ENCODE measurements around the gene PDE7B.
"Not testable (repeated sequence)": the region's sequence is repeated elsewhere in the genome, so short reads cannot be mapped to it uniquely, and the experiment has no call there.

Gene PDE7B

GRCh38 chr6:135861189-135861588, 9.7 kb downstream of the PDE7B start:
- H3K4me1 Mint-ChIP-seq, result no peaks in the 10 kb centered on the region
- no peak overlapping the region for H3K27ac Mint-ChIP-seq
- H3K36me3 Mint-ChIP-seq, result peaks cover 4% of the 10 kb centered on the region
- no peak overlapping the region for H3K4me3 Mint-ChIP-seq
- CTCF ChIA-PET, result no interaction called here
- no peaks in the 10 kb centered on the region for H3K27me3 Mint-ChIP-seq
- H3K9me3 Mint-ChIP-seq, result no peaks in the 10 kb centered on the region
- DNase-seq, result no peak

DNA sequence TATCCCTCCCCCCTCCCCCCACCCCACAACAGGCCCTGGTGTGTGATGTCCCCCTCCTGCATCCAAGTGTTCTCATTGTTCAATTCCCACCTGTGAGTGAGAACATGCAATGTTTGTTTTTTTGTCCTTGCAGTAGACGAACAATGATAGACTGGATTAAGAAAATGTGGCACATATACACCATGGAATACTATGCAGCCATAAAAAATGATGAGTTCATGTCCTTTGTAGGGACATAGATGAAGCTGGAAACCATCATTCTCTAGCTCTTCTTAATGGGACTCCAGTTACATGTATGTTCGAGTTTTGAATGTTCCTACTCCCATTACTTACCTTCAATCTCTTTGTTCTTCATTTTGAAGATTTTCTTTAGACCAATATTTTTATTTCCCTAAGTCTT, 13.4 kb downstream of the PDE7B start:
- DNase-seq, H3K4me1 Mint-ChIP-seq, H3K4me3 Mint-ChIP-seq, H3K27me3 Mint-ChIP-seq, H3K9me3 Mint-ChIP-seq, CTCF ChIA-PET, H3K27ac Mint-ChIP-seq, H3K36me3 Mint-ChIP-seq: not testable (repeated sequence)

- Mint-ChIP-seq H3K4me1 (peaks cover 6% of the 10 kb centered on the region), H3K36me3 (peaks cover 7% of the 10 kb centered on the region), H3K9me3 (no peaks in the 10 kb centered on the region), H3K27me3 (no peaks in the 10 kb centered on the region), H3K27ac (no peak overlapping the region), H3K4me3 (no peak overlapping the region)
- CTCF ChIA-PET, result no interaction called here
- DNase-seq, result no peak
Observed at GRCh38 chr6:135866445-135867123, 15.1 kb downstream of the PDE7B start.

- Mint-ChIP-seq H3K9me3 (no peaks in the 10 kb centered on the region), H3K4me1 (peaks cover 6% of the 10 kb centered on the region), H3K4me3 (no peak overlapping the region), H3K27ac (no peak overlapping the region), H3K27me3 (no peaks in the 10 kb centered on the region), H3K36me3 (peaks cover 7% of the 10 kb centered on the region)
- CTCF ChIA-PET, result interaction anchor here (0.6 kb wide), 1 partner anchor 135 kb away, joined by 4 read pairs; no protein-coding TSS in a partner anchor
- no peak for DNase-seq
Observed at GRCh38 chr6:135867332-135867731, 15.8 kb downstream of the PDE7B start.

DNA sequence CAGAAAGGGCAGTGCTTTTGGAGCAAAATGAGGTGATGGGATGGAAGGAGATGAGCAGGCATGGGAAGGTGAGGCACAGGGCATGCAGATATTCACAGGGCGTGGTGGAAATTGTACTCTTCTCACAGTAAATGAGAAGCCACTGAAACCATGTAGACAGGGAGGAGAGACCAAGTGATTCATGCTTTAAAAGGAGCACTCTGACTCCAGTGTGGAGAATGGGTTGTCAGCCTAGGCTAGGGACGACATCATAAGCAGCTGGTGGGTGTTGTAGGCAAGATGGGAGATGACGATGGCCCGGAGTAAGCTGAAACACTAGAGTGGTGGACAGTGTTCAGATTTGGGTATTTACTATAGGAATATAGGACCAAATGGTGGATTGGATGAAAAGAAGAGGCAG, 18.4 kb downstream of the PDE7B start:
- Mint-ChIP-seq H3K27me3 (no peaks in the 10 kb centered on the region), H3K9me3 (no peaks in the 10 kb centered on the region), H3K4me1 (peaks cover 6% of the 10 kb centered on the region), H3K36me3 (peaks cover 7% of the 10 kb centered on the region), H3K27ac (no peak overlapping the region), H3K4me3 (no peak overlapping the region)
- no peak for DNase-seq
- CTCF ChIA-PET, result interaction anchor here (2.9 kb wide), 1 partner anchor 40 kb away, joined by 7 read pairs; no protein-coding TSS in a partner anchor

DNA sequence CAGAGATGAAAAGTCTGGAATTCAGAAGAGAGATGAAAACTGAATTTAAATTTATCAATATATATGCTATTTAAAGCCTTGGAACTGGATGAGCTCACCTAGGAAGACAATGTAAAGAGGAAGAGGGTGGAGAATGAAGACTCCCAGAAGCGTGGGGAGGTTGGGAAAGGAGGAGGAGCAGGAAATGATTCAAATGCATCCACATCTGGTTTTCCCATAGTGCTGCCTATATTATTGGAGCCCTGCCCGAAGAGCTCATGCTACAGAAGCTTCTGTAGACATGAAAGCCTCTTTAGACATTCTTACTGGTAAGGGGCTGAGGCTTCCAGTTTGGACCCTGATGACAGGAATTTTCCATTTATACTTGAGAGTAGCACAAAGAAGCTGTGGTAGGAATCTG, 19.2 kb downstream of the PDE7B start:
- CTCF ChIA-PET, result interaction anchor here (1.1 to 2.9 kb wide), 2 partner anchors 39 to 336 kb away, joined by 3 to 7 read pairs; no protein-coding TSS in a partner anchor
- no peaks in the 10 kb centered on the region for H3K27me3 Mint-ChIP-seq
- no peak overlapping the region for H3K27ac Mint-ChIP-seq
- peaks cover 7% of the 10 kb centered on the region for H3K4me1 Mint-ChIP-seq
- H3K4me3 Mint-ChIP-seq, result no peak overlapping the region
- peaks cover 3% of the 10 kb centered on the region for H3K36me3 Mint-ChIP-seq
- DNase-seq, result no peak
- H3K9me3 Mint-ChIP-seq, result no peaks in the 10 kb centered on the region

DNA sequence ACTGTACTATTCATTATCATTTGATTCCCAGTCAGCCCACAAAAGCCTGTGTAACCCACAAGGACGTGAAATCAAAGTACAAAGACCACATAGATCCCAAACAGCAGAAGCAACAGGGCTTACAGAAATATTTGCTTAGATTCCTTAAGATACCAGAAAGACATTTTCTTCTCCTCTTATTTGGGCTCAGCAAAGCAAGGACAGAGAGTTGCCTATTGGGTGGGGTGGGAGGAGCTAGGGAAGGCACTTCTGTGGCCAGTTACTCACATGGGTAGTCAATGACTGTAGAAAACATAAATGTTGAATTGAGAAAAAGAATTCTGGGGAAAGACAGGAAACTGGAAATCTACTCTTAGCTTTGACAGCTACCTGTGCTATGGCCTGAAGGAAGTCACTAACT, 19.8 kb downstream of the PDE7B start:
- no peaks in the 10 kb centered on the region for H3K27me3 Mint-ChIP-seq
- no peak overlapping the region for H3K27ac Mint-ChIP-seq
- no peaks in the 10 kb centered on the region for H3K9me3 Mint-ChIP-seq
- H3K36me3 Mint-ChIP-seq, result peaks cover 3% of the 10 kb centered on the region
- CTCF ChIA-PET, result interaction anchor here (1.1 to 2.9 kb wide), 2 partner anchors 39 to 337 kb away, joined by 3 to 7 read pairs; no protein-coding TSS in a partner anchor
- no peak for DNase-seq
- H3K4me1 Mint-ChIP-seq, result peaks cover 11% of the 10 kb centered on the region
- H3K4me3 Mint-ChIP-seq, result no peak overlapping the region

DNA sequence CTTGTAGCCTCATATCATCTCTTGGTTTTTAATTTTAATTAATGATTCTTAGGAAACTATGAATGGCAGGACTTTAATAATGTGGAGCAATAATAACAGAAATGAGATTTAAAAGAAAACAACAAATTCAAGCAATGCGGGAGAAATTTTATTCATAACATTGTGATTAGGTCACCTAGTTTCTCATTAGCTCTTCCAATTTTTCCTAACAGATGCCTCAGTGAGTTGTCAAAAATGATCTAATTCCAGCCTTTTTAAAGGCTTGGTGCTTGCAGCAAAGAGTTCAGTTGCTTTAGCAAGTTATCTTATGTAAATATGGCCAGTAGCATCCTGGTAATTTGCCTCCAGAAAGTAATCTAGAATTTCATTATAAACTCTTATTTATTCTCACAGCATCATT, 20.4 kb downstream of the PDE7B start:
- H3K27ac Mint-ChIP-seq, result no peak overlapping the region
- no peaks in the 10 kb centered on the region for H3K9me3 Mint-ChIP-seq
- no peak overlapping the region for H3K4me3 Mint-ChIP-seq
- H3K4me1 Mint-ChIP-seq, result peaks cover 11% of the 10 kb centered on the region
- peaks cover 3% of the 10 kb centered on the region for H3K36me3 Mint-ChIP-seq
- CTCF ChIA-PET, result interaction anchor here (2.9 kb wide), 1 partner anchor 38 kb away, joined by 7 read pairs; no protein-coding TSS in a partner anchor
- DNase-seq, result no peak
- no peaks in the 10 kb centered on the region for H3K27me3 Mint-ChIP-seq

GRCh38 chr6:135875446-135875845, 23.9 kb downstream of the PDE7B start:
- Mint-ChIP-seq H3K27me3 (no peaks in the 10 kb centered on the region), H3K4me3 (no peak overlapping the region), H3K27ac (no peak overlapping the region), H3K4me1 (peaks cover 23% of the 10 kb centered on the region), H3K36me3 (no peaks in the 10 kb centered on the region), H3K9me3 (no peaks in the 10 kb centered on the region)
- no peak for DNase-seq
- CTCF ChIA-PET, result no interaction called here

DNA sequence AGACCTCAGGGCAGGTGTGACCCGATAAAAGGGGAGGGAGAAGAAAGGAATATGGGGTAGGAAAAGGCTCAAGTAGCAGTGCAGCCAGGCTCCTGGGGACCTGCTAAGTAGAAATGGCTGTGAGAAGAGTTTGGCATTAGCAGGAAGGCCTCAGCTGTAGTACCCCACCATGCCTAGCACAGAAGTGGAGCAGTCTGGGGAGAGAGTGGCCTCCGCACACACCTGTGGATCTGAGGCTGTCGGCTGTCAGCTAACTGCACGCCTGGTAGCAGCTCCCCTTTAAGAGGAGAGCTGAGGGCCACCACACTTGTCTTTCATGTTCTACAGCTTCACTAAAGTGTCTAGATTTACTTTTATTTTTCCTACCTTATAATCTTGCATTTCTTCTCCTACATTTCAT, 24.6 kb downstream of the PDE7B start:
- CTCF ChIA-PET, result no interaction called here
- Mint-ChIP-seq H3K4me3 (no peak overlapping the region), H3K27ac (no peak overlapping the region), H3K36me3 (no peaks in the 10 kb centered on the region), H3K9me3 (no peaks in the 10 kb centered on the region), H3K27me3 (no peaks in the 10 kb centered on the region), H3K4me1 (peaks cover 29% of the 10 kb centered on the region)
- DNase-seq, result no peak

GRCh38 chr6:135877666-135878065, 26.2 kb downstream of the PDE7B start:
- no peaks in the 10 kb centered on the region for H3K27me3 Mint-ChIP-seq
- peaks cover 45% of the 10 kb centered on the region for H3K4me1 Mint-ChIP-seq
- H3K9me3 Mint-ChIP-seq, result no peaks in the 10 kb centered on the region
- CTCF ChIA-PET, result no interaction called here
- DNase-seq, result no peak
- H3K4me3 Mint-ChIP-seq, result no peak overlapping the region
- no peak overlapping the region for H3K27ac Mint-ChIP-seq
- no peaks in the 10 kb centered on the region for H3K36me3 Mint-ChIP-seq

GRCh38 chr6:135880066-135880972, 28.8 kb downstream of the PDE7B start:
- Mint-ChIP-seq H3K4me3 (peak overlapping the region; percentile 68), H3K9me3 (no peaks in the 10 kb centered on the region), H3K27ac (peak overlapping the region; percentile 98), H3K27me3 (no peaks in the 10 kb centered on the region), H3K4me1 (peaks cover 48% of the 10 kb centered on the region), H3K36me3 (no peaks in the 10 kb centered on the region)
- DNase-seq, result peak; percentile 71
- CTCF ChIA-PET, result interaction anchor here (0.9 to 1.8 kb wide), 3 partner anchors 29 to 345 kb away, joined by 3 to 7 read pairs (median 4); partner anchors contain the start of gene PDE7B

DNA sequence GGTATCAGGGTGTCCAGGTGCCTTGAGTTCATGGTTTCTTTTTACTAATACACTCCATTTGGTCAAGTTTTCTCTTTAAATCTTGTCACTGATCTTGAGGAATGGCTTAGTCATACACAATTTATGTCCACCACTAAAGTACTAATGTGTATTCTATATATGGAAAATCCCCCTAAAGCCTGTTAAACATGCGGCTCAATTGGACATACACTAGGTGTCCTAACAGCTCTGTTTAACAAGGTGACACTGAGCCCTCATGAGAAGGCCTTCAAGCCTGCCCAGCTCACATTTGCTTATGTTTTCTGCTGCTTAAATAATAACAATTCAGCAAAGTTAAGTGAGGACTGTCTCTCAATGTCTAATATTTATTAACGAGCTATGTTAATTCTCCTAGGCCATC, 31.5 kb downstream of the PDE7B start:
- Mint-ChIP-seq H3K27me3 (no peaks in the 10 kb centered on the region), H3K36me3 (no peaks in the 10 kb centered on the region), H3K4me3 (no peak overlapping the region), H3K4me1 (peaks cover 37% of the 10 kb centered on the region), H3K9me3 (no peaks in the 10 kb centered on the region), H3K27ac (no peak overlapping the region)
- CTCF ChIA-PET, result interaction anchor here (0.9 to 1.2 kb wide), 4 partner anchors 21 to 344 kb away, joined by 3 to 4 read pairs (median 3); no protein-coding TSS in a partner anchor
- DNase-seq, result no peak

DNA sequence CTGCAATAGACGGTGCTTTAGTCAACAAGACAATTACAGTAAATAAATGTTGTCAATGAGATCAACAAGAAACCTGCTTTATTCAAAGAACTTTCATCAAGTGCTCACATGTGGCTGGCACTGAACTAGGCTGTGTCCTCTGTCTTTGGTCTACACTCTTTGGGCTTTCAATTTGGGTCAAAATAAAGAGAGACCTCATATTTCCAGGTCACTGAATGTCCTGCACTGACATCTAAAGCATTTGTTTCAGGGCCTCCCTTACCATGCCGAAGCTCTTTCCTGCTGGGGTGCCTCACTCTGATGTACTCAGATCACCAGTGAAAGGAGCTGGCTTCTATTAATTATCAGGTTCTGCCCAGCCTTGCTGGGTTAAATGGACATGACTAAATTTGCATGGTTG, 32.0 kb downstream of the PDE7B start:
- no peak overlapping the region for H3K27ac Mint-ChIP-seq
- CTCF ChIA-PET, result interaction anchor here (0.8 to 1.2 kb wide), 4 partner anchors 20 to 343 kb away, joined by 3 to 4 read pairs (median 3); no protein-coding TSS in a partner anchor
- no peaks in the 10 kb centered on the region for H3K36me3 Mint-ChIP-seq
- peaks cover 37% of the 10 kb centered on the region for H3K4me1 Mint-ChIP-seq
- no peak for DNase-seq
- H3K4me3 Mint-ChIP-seq, result no peak overlapping the region
- no peaks in the 10 kb centered on the region for H3K27me3 Mint-ChIP-seq
- no peaks in the 10 kb centered on the region for H3K9me3 Mint-ChIP-seq
